Ectodermal cell (in vitro differentiated cells): ENCODE data around the gene LRP5.

ENCODE experiments used
- H3K27ac ChIP-seq: 2 replicates; pipeline ENCODE4 v1.7.0; 2013; ENCODE audit warnings: mild to moderate bottlenecking, low read depth, low read length; ENCODE audit not compliant: insufficient read depth, poor library complexity, severe bottlenecking
- H3K27me3 ChIP-seq: 2 replicates; pipeline ENCODE4 v1.7.0; 2013; ENCODE audit warnings: mild to moderate bottlenecking, low read length; ENCODE audit not compliant: insufficient read depth, control insufficient read depth, poor library complexity, severe bottlenecking
- H3K36me3 ChIP-seq: one replicate; pipeline ENCODE4 v1.7.0; 2013; ENCODE audit warnings: low read length; ENCODE audit not compliant: control insufficient read depth, insufficient read depth
- H3K4me1 ChIP-seq: one replicate; pipeline ENCODE4 v1.7.0; 2013; ENCODE audit warnings: low read length; ENCODE audit not compliant: control insufficient read depth, insufficient read depth
- H3K4me3 ChIP-seq: 2 replicates; pipeline ENCODE4 v1.7.0; 2013; ENCODE audit warnings: low read depth, low read length, control low read depth; ENCODE audit not compliant: insufficient read depth
- H3K9me3 ChIP-seq: 2 replicates; pipeline ENCODE4 v1.7.0; 2013; ENCODE audit warnings: mild to moderate bottlenecking, low read length, moderate library complexity; ENCODE audit not compliant: control insufficient read depth
- WGBS, 2 experiments: methylation state at CpG; one replicate each; pipeline ENCODE4 v1.1.7; 2013; ENCODE audit warnings: missing lambda C conversion rate in 2 of 2; 5-methylcytosine and 5-hydroxymethylcytosine counted together

Gene LRP5

DNA sequence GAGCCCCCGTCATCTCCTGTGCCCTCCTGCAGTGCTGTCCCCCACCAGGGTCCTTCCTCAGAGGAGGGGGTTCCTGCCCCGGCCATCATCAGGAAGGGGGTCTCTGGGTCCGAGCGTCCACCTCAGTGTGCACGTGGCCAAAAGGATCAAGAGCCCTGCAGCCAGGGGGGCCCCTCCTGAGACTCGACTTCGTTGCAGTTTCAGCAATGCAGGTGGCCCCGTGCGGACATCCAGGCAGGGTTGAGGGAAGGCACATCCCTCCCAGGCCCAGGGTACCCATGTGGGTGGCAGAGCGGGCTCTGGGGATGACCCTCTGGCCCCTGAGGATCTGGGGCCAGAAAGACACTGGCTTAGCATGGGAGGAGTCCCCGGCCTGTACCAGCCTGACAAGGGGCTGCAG lies 41.3 kb downstream of the LRP5 start:
- H3K27me3 ChIP-seq, result no peaks in the 10 kb centered on the region
- no peak overlapping the region for H3K27ac ChIP-seq
- H3K4me3 ChIP-seq, result no peak overlapping the region
- H3K9me3 ChIP-seq, result no peaks in the 10 kb centered on the region
- WGBS, 2 experiments, result 85% methylated on average over 11 of the region's 11 CpGs
- H3K36me3 ChIP-seq, result peaks cover 2% of the 10 kb centered on the region
- H3K4me1 ChIP-seq, result peaks cover 10% of the 10 kb centered on the region

GRCh38 chr11:68354148-68354872 lies 41.9 kb downstream of the LRP5 start:
- H3K27ac ChIP-seq, result no peak overlapping the region
- 82 to 83% methylated on average over 27 of the region's 27 CpGs for WGBS, 2 experiments
- no peaks in the 10 kb centered on the region for H3K9me3 ChIP-seq
- peaks cover 10% of the 10 kb centered on the region for H3K4me1 ChIP-seq
- no peaks in the 10 kb centered on the region for H3K27me3 ChIP-seq
- H3K4me3 ChIP-seq, result no peak overlapping the region
- H3K36me3 ChIP-seq, result peaks cover 6% of the 10 kb centered on the region

- H3K27ac ChIP-seq, result no peak overlapping the region
- WGBS, 2 experiments, result 96% methylated on average over 7 of the region's 7 CpGs
These were observed 43.1 kb downstream of the LRP5 start for GRCh38 chr11:68355471-68355870.

GRCh38 chr11:68357568-68357967 lies 45.2 kb downstream of the LRP5 start:
- 96% methylated on average over 14 of the region's 14 CpGs for WGBS, 2 experiments
- Histone ChIP-seq H3K4me3 (no peak overlapping the region), H3K9me3 (no peaks in the 10 kb centered on the region), H3K27me3 (no peaks in the 10 kb centered on the region), H3K27ac (no peak overlapping the region), H3K4me1 (peaks cover 10% of the 10 kb centered on the region), H3K36me3 (peaks cover 6% of the 10 kb centered on the region)

More at GRCh38 chr11:68355471-68355870, 43.1 kb downstream of the LRP5 start:
- H3K36me3 ChIP-seq, result peaks cover 6% of the 10 kb centered on the region
- H3K4me1 ChIP-seq, result peaks cover 10% of the 10 kb centered on the region
- no peak overlapping the region for H3K4me3 ChIP-seq
- H3K9me3 ChIP-seq, result no peaks in the 10 kb centered on the region
- H3K27me3 ChIP-seq, result no peaks in the 10 kb centered on the region

- peaks cover 7% of the 10 kb centered on the region for H3K4me1 ChIP-seq
- H3K36me3 ChIP-seq, result peaks cover 6% of the 10 kb centered on the region
- no peak overlapping the region for H3K4me3 ChIP-seq
- no peaks in the 10 kb centered on the region for H3K9me3 ChIP-seq
- H3K27me3 ChIP-seq, result no peaks in the 10 kb centered on the region
- no peak overlapping the region for H3K27ac ChIP-seq
- 78 to 90% methylated on average over 6 of the region's 6 CpGs for WGBS, 2 experiments
These were observed 46.0 kb downstream of the LRP5 start for GRCh38 chr11:68358416-68358815.

DNA sequence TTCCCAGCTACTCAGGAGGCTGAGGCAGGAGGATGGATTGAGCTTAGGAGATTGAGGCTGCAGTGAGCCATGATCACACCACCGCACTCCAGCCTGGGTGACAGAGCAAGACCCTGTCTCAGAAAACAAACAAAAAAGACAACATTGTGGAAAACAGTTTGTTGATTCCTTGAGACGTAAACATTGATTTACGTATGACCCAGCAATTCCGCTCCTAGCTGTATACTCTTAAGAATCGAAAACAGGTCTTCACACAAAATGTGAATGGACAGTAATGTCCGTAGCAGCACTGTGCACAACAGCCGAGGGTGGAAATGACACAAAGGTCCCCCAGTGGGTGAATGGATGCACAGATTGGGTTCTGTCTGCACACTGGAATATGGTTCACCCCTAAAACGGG lies 49.3 kb downstream of the LRP5 start:
- Histone ChIP-seq H3K9me3 (no peaks in the 10 kb centered on the region), H3K4me3 (no peak overlapping the region), H3K27me3 (no peaks in the 10 kb centered on the region), H3K4me1 (no peaks in the 10 kb centered on the region), H3K36me3 (peaks cover 6% of the 10 kb centered on the region), H3K27ac (no peak overlapping the region)
- WGBS, 2 experiments, result 95 to 96% methylated on average over 8 of the region's 8 CpGs

GRCh38 chr11:68362801-68363379 lies 50.5 kb downstream of the LRP5 start:
- Histone ChIP-seq H3K4me3 (no peak overlapping the region), H3K27ac (no peak overlapping the region), H3K27me3 (no peaks in the 10 kb centered on the region), H3K36me3 (peaks cover 6% of the 10 kb centered on the region), H3K9me3 (no peaks in the 10 kb centered on the region), H3K4me1 (no peaks in the 10 kb centered on the region)
- 96% methylated on average over 15 of the region's 15 CpGs for WGBS, 2 experiments

GRCh38 chr11:68363776-68364175 lies 51.4 kb downstream of the LRP5 start:
- Histone ChIP-seq H3K36me3 (peaks cover 3% of the 10 kb centered on the region), H3K9me3 (no peaks in the 10 kb centered on the region), H3K4me1 (no peaks in the 10 kb centered on the region), H3K27ac (no peak overlapping the region), H3K27me3 (no peaks in the 10 kb centered on the region), H3K4me3 (no peak overlapping the region)
- WGBS, 2 experiments, result 95% methylated on average over 15 to 16 of the region's 20 CpGs

GRCh38 chr11:68364581-68364980 lies 52.2 kb downstream of the LRP5 start:
- no peaks in the 10 kb centered on the region for H3K4me1 ChIP-seq
- H3K27ac ChIP-seq, result no peak overlapping the region
- H3K27me3 ChIP-seq, result no peaks in the 10 kb centered on the region
- 93% methylated on average over 6 of the region's 6 CpGs for WGBS, 2 experiments
- H3K36me3 ChIP-seq, result no peaks in the 10 kb centered on the region
- no peak overlapping the region for H3K4me3 ChIP-seq
- no peaks in the 10 kb centered on the region for H3K9me3 ChIP-seq

DNA sequence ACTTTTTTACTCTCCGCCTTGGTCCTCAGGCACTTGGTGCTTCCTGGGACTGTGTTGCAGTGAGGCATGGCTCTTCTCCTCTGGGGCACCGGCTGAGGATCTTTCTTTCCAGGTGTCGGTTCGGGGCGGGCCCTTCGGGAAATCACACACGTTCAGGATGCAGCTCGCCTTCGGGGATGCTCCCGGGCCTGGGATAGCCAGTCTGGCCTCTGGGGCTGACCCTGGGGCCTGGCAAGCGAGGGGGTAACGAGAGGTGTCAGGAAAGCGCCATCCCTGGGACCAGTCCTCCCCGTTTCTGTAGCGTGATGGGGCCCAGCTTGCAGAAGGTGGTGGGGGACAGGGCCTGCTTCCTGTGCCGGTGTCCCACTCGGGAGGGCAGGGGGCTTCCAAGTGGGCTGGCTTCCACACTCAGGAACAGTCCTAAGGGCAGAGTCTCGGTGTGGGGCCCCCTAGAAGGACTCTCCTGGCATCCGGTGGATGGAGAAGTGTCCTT lies 53.6 kb downstream of the LRP5 start:
- no peak overlapping the region for H3K4me3 ChIP-seq
- no peaks in the 10 kb centered on the region for H3K27me3 ChIP-seq
- H3K4me1 ChIP-seq, result no peaks in the 10 kb centered on the region
- no peaks in the 10 kb centered on the region for H3K9me3 ChIP-seq
- WGBS, 2 experiments, result 94 to 96% methylated on average over 19 of the region's 19 CpGs
- no peak overlapping the region for H3K27ac ChIP-seq
- H3K36me3 ChIP-seq, result no peaks in the 10 kb centered on the region
